SW 1271 (cell line): ENCODE data around the gene FSTL4.

Experiments used
- DNase-seq, 2 experiments: peaks; one replicate each; lab custom pipeline; 2025; lab: John Stamatoyannopoulos, UW

The FSTL4 gene

DNA sequence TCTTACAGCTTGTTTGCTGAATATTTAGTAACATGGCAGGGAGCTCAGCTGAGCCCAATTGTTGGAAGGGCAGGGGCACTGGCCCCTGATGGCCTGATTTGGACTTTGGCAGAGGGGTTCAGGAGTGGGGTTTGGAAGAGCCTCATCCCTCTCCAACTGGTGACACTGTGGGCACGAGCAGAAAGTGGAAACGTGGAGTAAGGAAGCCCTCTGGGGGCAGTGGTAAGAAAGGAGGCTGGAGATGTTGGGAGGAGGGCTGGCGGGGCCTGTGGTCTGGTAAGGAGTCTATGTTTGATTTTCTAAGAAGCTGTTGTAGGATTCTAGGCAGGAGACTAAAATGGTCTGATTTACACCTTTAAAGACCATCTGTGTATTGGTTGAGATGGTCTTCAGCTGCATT is 351.6 kb downstream of the FSTL4 start:
- no peak for DNase-seq

DNA sequence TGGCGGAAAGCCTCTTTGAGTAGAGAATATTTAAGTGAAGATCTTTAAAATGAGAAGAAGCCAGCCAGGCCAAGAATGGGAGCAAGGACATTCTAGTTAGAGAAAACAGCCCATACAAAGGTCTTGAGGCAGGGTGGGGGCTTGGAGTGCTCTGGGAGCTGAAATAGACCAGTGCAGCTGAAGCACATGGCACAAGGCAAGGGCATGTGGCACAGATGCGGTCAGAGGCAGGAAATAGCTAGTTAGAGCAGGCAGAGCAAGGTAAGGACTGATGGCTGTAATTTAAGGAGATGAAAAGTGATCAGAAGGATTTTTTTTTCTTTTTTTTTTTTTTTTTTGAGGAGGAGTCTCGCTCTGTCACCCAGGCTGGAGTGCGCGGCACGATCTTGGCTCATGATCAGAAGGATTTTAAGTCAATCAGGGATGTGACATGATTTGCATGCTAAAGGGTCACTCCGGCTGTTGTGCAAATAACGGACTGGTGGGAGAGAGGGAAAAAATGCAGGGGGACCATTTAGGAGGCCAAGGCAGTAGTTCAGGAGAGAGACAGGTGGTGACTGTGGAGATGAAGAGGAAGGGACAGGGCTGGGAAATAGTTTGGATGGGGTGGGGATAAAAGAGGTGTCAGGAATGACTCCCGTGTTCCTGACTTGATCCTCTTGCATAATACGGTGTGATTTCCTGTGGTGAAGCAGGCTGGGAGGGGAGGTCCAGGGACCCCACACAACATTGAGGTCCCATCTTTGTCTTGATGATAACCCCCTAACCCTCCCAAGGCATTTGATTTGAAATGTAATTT is 352.9 kb downstream of the FSTL4 start:
- no peak for DNase-seq

DNA sequence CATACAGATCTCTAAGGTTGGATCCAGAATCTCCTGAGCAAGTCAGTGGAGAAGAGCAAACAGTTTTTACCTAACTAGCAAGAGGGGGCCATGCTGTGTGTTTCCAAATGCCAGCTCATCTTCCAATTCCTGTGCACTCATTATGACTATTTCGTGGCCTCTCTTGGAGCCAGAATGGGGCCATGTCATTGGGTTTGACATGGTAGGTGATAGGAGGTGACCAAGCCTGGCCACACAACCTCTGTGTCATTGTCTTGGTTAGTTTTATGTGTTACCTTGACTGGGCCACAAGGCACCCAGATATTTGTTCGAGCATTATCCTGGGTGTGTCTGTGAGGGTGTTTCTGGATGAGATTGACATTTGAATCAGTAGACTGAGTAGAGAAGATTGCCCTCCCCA is 354.4 kb downstream of the FSTL4 start:
- DNase-seq = no peak

DNA sequence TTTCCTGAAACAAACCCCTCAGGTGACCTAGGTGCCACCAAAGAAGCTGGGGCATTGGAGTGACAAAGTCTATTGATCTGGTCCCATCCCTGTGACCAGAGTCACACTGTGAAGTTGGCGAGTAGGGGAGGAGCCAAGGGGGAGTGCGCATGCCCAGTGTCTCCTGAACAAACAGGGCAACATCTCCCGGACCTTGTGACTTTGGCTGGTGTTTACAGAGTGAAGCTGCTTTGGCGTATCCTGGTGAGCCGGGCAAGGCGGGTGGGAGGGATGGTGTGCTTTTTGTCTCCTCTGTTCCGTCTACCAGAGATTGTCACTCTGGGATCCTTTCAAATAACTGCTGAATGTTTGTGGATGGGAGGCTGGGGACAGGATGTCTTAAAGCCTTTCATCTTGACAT is 356.1 kb downstream of the FSTL4 start:
- no peak for DNase-seq

DNA sequence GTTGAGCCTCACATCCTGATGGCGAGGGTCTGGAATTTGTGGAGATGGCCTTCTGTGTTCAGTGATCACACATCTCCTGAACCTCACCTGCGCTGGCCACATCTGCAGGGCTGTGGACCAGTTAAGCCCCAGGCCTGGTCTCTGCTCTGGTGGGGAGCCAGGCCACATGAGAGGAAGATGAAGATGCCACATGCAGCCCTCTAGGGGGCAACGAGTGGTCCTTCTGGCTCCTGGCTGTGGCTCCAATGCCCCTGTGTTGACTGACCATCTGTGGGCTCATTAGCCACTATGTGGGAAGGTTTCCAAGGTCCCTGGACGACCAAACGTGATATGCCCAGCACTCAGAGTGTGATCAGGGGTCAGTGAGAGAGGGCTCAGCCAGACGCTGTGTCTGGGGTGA is 357.5 kb downstream of the FSTL4 start:
- no peak for DNase-seq

DNA sequence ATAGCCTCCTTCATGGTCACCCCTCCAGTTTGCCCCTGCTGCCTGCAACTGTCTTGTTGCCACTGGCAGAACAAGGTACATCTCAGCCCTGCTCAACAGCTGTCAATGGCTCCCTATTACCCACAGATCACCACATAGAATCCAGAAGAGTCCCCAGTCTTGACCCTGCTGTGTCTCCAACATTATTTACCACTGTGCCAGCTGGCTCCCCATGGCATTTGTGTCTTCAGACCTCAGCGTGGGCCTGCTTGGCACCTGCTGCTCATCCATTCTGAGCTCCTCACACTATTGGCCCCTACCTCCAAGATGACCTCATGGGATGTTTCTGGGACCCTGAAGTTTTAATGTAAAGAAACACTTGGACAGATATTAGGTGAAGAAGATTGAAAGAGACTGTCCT is 358.7 kb downstream of the FSTL4 start:
- no peak for DNase-seq

DNA sequence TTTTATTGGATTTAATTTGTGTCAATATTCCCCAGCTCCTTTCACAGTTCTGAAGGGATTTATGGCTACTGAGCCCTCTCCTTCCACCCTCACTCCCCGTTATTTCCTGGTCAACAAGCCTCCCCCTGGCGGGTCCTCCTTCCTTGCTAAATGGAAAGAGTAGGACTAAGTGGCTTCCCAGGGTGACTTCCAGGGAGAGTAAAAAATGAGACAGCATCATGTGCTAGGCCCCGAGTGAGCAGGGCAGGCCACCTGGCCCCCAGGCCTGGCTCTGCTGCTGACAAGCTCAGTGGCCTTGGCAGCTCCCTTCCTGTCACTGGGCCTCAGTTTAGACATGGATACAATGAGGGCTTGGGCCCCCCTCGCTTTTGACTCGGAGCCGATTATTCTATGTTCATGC is 359.3 kb downstream of the FSTL4 start:
- DNase-seq = no peak

DNA sequence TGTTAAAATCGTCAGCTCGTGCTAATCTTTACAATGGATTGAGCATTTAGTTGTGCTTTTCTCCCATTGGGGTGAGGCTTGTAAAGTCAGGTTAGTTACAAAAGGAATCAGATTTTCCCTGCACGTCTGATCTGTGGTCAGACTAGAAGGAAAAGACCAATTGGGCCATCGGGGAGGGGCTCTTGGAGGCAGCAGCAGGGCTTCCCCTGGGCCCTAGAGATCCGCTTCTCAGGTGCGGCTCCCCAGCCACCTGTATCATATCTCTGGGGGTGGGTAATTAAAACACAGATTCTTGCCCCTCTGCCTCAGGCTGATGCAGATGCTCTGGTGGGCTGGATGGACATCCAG is 360.2 kb downstream of the FSTL4 start:
- no peak for DNase-seq

DNA sequence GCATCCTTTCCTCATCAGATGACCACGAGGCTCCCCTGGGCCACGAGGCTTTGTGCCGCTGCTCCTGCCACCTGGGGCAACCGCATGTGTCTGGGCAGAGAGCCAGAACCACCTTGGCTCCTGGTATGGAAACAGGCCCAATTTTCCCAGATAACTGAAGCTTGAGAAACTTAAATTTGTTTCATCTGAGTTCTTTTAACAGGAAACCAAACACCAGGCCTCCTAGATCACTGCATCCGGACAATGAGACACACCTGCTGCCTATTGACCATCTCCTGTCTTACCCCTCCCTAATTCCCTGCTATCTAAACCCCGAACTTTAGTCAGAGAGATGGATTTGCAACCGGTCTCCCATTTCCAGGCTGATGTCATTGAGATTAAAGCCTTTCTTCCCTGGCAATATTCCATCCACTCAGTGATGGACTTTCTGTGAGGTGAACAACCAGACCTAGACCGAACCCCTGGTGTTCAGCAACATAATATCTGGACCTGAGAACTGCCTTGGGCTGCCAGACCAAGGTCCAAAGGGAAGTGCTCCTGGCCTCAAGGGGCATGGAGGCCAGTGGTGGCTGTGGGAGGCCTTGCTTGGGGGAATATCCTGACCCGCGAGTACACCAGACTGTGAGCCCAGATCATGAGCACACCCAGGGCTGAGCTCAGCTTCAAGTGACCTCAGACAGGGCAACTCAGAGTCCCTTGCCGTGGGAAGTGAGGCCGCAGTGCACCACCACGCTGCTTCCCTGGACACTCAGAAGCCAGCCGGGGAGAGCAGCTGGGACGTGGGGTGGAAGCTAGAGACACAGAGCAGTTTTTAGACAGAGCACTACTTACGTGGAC is 360.8 kb downstream of the FSTL4 start:
- no peak for DNase-seq

DNA sequence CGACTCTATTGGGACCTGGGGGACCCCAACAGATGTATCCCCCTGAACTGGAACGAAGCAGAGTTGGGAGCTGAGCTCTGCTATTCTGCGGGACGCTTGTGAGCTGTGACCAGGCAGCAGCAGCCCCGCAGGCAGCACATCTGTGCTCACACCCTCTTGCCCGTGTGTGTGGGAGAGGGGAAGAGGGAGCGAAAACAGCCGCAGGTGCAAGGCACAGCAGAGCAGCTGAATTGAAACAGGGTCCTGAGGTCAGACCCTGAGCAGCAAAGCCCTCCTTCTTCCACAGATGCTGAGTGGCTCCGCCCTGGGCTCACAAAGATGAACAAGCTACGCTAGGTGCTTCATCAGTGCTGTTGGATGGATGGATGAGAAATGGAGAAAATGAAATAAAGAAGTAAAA is 361.8 kb downstream of the FSTL4 start:
- DNase-seq = no peak

DNA sequence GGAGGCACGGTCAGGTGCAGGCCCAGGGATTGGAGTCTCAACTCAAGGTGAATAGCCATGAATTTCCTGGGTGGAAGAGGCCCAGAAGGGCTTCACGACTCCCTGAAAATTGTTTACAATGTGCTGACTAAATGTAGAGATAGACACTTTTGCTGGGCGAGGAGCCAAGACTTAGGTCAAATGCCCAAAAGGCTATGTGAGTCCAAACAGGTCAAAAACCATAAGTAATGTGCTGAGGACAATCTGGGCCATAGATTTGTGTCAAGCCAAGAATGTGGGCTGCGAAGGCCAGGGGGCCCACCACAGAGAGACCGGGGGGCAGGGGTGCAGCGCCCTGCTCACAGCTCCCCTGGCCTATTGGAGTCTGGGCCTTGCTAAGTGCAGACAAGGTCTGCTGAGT is 362.7 kb downstream of the FSTL4 start:
- DNase-seq = no peak

DNA sequence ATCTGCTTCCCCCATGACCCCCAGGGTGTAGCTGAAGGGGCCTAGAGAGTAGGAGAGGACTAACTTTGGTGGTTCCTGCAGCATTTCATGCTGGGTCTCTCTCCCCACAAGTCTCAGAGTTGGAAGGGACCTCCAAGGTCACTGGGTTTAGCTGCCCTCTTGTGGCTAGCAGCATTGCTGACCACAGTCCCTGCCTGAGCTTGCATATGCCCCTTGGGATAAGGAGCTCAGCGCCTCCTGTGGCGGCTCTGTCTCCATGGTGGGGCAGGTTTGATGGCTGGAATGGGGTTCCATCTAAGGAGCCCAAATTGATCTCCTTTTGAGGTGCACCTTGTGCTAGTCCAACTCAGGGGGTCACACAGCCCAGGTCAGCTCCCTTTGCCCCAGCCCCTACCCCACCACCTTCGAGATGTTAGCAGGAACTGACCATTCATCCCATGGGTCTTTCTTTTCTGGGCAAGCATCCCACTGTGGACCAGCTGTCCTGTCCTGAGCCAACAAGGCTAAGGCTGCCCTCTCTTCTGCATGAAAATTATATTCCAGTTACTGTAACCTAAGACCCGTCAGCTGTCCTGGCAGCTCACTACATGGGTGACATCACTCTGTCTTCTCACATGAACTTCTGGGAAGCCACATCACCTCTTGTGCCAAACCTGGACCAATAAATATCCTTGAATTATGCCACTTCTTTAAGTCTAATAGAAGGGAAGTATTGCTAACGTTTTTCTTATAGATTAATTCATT is 364.3 kb downstream of the FSTL4 start:
- DNase-seq = peak in 1 of 2 experiments; percentile 60

DNA sequence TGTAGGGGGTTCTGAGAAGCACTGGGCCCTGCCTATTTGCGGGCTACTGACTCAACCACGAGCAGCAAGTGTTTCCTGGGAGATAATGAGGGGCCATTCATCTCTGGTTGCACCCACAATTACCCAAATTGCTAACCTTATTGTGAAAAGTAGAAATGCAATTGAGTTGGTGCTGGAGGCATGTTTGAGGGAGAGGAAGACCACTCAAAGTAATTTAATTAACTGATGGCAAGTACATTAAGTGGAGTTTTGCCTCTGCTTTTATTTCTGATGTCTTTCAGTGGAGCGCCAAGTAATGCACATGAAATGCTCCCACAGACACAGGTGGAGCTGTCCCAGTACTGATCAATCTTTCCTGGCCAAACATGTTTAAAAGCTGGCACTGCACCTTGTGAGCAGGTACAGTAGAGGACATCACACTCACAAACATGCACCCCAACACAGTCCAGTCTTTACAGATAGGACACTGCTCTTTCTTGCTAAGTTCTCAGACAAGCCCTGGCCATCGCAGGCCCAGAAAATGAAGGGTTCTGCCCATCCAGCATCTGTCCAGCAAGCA is 365.1 kb downstream of the FSTL4 start:
- no peak for DNase-seq

DNA sequence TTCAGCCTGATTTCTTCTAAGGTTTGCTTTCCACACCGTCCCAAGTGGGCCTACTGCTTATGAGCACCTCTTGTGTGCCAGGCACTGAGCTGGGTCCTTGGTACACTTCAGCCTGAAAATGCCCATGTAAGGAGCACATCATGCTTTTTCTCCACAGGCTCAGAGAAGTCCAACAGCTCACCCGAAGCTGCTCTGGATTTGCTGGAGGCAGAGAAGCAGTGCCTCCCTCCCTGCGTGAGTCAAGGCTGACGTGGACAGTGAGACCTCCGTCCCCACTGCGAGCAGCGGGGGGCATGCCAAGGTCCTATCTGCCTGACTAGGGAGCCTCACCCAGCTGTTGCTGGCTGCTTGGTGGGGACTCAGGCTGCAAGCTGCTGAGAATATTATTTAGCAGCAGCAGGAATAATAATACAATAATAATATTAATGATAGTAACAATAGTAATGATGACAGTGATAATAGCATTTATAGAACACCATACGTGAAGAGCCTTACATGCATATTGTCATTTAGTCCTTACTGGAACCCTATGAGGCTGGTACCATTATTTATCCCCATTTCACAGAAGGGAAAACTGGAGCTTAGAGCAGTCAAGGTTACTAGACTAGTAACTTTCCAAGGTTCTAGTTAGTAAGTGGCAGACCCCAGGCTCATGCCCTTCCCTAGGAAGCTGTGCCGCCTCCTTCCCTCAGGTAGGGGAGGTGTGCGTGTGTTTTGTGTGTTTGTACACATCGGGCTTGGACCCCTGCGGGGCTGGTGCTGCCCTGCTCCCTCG is 365.8 kb downstream of the FSTL4 start:
- DNase-seq = no peak

DNA sequence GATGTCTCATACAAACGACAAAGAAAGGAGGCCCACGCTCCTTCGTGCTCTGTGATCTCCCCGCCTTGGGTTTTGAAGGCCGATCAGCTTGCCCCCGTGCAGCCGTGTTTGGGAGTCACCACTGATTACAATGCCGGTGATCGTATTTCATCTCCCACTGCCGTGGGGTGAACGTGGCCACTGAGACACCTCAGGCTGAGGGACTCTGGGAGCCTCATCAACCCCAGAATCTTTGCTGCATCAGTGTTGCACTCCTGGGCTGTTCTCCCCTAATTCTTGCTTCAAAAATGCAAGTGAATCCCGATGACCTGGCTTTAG is 366.3 kb downstream of the FSTL4 start:
- DNase-seq = no peak

DNA sequence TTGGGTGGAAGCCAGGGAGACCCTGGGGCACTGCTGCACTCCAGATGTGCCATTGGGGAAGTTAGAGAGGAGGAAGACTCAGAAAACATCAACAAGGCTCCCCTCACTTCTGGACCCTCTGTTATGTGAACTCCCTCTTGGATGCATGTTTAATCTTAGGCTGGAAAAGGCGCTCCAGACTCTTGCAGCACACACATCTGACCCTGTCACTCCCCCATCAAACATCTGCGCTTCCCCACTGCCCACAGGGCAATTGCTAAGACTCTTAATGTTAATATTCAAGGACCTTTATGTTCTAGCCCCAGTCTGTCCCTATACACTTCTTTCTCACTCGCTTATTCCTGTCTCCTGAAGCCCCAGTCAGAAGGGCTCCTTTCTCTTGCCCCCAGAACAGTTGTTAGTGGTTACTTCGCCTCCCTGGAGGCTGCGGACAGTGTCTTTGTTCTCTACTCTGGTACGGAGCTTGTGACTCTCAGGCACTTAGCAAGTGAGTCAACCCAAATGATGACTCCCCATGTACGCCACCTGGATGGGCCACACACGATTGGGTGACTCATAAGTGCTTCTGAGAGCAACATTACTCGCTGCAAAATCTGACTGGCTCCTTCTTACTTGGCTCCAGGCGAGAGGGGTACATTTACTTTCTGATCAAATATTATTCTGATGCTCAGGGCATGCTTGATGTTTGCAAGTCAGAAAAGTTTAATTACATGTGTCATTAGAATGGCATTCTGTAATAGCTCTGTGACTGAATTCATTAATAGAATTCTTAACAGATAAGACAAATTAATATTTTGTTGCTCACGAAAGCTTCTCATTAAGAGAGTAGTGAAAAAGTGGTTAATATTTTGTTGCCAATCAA is 366.9 kb downstream of the FSTL4 start:
- peak; percentile 21 to 44 for DNase-seq

DNA sequence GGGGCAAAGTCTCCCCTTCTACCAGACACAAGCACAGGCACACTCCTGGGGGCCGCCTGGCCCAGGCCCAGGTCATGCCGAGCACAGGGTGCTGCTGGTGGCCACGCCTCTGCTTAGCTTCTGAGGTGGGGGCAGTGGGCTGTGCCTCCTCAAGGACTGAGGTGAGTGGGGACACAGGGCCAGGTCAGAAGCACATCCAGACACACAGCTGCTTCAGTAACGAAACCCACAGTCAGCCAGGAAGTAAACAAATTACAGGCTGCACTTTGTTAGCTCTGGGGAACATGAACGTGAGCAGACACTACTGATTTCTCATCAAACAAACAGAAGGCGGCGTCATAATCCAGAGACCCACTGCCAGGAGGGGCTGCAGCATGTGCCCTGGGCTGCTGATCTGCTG is 368.1 kb downstream of the FSTL4 start:
- no peak for DNase-seq

DNA sequence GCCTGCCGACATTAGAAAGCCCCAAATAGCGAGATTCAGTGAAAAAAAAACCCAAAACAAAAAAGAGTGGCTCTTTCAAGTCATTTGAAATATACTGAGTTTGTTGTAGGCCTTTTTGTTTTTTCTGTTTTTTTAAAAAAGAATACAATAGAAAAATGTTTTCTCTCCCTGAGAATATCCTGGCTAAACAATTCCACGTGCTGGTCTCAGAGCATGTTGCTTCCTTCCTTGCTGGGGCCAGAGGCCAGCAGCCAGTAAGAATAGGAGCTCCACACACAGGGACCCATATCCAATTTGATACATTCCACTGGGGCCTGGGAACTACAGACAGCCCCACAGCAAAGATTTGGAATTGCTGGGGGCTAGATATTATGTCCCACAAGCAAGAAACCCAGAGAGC is 369.1 kb downstream of the FSTL4 start:
- DNase-seq = no peak

DNA sequence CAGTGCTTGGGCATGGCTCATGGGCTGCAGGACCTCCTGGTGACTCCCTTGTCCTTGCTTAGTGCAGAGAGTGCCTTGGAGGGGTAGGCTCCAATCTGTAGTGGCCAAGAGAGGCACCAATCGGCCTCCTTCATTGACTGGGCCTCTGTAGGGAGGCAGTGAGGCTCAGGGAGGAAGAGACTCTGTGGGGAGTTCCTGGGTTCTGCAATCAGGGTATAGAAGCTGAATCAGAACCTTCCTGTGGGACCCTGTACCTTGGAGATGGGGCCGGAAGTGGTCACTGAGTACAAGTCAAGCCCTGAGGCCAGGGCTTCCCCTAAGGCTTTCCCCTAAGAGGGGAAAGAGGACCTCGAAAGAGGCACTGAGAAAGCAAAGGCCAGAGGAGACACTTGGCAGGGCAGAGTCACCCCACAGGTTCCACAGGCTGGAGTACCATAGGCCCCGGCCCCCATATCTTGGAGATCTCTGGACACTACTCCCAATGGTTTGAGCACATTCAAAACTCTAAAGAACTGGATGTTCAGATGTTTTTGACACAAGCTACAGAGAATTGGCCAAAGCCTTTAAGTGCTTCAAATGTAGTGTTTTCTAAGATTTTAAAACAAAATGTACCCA is 370.0 kb downstream of the FSTL4 start:
- DNase-seq = no peak
